HG02678 (cell line): ENCODE results near the gene NEURL1.

ENCODE experiments used
- ATAC-seq: cut with Tn5 transposase; IDR thresholded peaks from one replicate; pipeline ENCODE4 v1.9.1; 2021; ENCODE audit warnings: mild to moderate bottlenecking, moderate library complexity; ENCODE audit not compliant: unreplicated experiment

NEURL1 gene

GRCh38 chr10:103545366-103545765 lies 51.9 kb downstream of the NEURL1 start:
- no peak for ATAC-seq

GRCh38 chr10:103545771-103546281 lies 52.3 kb downstream of the NEURL1 start:
- ATAC-seq = no peak

- ATAC-seq = no peak
Measured at GRCh38 chr10:103546401-103546800, 52.9 kb downstream of the NEURL1 start.

GRCh38 chr10:103547391-103547946 lies 54.0 kb downstream of the NEURL1 start:
- no peak for ATAC-seq

GRCh38 chr10:103548006-103548405 lies 54.5 kb downstream of the NEURL1 start:
- ATAC-seq = no peak

- no peak for ATAC-seq
Measured at GRCh38 chr10:103548581-103549348, 55.3 kb downstream of the NEURL1 start.

GRCh38 chr10:103549349-103549685 lies 55.8 kb downstream of the NEURL1 start:
- ATAC-seq = no peak

- no peak for ATAC-seq
Measured at GRCh38 chr10:103550229-103550628, 56.7 kb downstream of the NEURL1 start.

GRCh38 chr10:103551619-103552602 lies 58.4 kb downstream of the NEURL1 start:
- ATAC-seq = no peak

- ATAC-seq = no peak
Measured at GRCh38 chr10:103552856-103553742, 59.6 kb downstream of the NEURL1 start.

GRCh38 chr10:103553743-103554487 lies 60.4 kb downstream of the NEURL1 start:
- no peak for ATAC-seq

- ATAC-seq = no peak
Measured at GRCh38 chr10:103554488-103555324, 61.2 kb downstream of the NEURL1 start.

GRCh38 chr10:103555325-103555649 lies 61.8 kb downstream of the NEURL1 start:
- ATAC-seq = no peak

- no peak for ATAC-seq
Measured at GRCh38 chr10:103555712-103556111, 62.2 kb downstream of the NEURL1 start.

- no peak for ATAC-seq
Measured at GRCh38 chr10:103556383-103557007, 63.0 kb downstream of the NEURL1 start.

GRCh38 chr10:103557455-103557854 lies 64.0 kb downstream of the NEURL1 start:
- no peak for ATAC-seq

GRCh38 chr10:103558911-103559310 lies 65.4 kb downstream of the NEURL1 start:
- no peak for ATAC-seq

GRCh38 chr10:103559776-103560175 lies 66.3 kb downstream of the NEURL1 start:
- ATAC-seq = no peak
